Inflammatory macrophage treated with lipopolysaccharide for 4 hours (primary cell): ENCODE measurements around the gene KIF23.

Experiments
- DNase-seq: peaks from one replicate; pipeline ENCODE4 v3.0.0-alpha.2; 2020

Gene KIF23

GRCh38 chr15:69468241-69469121, 54.3 kb downstream of the KIF23 start:
- DNase-seq = no peak

GRCh38 chr15:69469467-69470201, 55.5 kb downstream of the KIF23 start:
- DNase-seq = no peak

- DNase-seq = no peak
Observed at GRCh38 chr15:69472046-69472445, 57.9 kb downstream of the KIF23 start.

GRCh38 chr15:69472562-69472961, 58.4 kb downstream of the KIF23 start:
- no peak for DNase-seq

GRCh38 chr15:69474291-69474690, 60.1 kb downstream of the KIF23 start:
- DNase-seq = no peak

GRCh38 chr15:69474846-69475455, 60.8 kb downstream of the KIF23 start:
- DNase-seq = no peak

- peak; percentile 66 for DNase-seq
Observed at GRCh38 chr15:69475769-69476358, 61.7 kb downstream of the KIF23 start.

- DNase-seq = no peak
Observed at GRCh38 chr15:69476704-69477473, 62.7 kb downstream of the KIF23 start.

- peak; percentile 42 for DNase-seq
Observed at GRCh38 chr15:69478259-69478781, 64.2 kb downstream of the KIF23 start.

GRCh38 chr15:69479081-69479480, 64.9 kb downstream of the KIF23 start:
- DNase-seq = no peak

- no peak for DNase-seq
Observed at GRCh38 chr15:69479971-69480370, 65.8 kb downstream of the KIF23 start.

- DNase-seq = no peak
Observed at GRCh38 chr15:69480932-69481331, 66.8 kb downstream of the KIF23 start.

- DNase-seq = no peak
Observed at GRCh38 chr15:69482686-69483256, 68.6 kb downstream of the KIF23 start.

- no peak for DNase-seq
Observed at GRCh38 chr15:69484837-69485236, 70.7 kb downstream of the KIF23 start.

GRCh38 chr15:69486481-69487110, 72.4 kb downstream of the KIF23 start:
- no peak for DNase-seq

GRCh38 chr15:69489073-69489571, 75.0 kb downstream of the KIF23 start:
- DNase-seq = no peak

- no peak for DNase-seq
Observed at GRCh38 chr15:69490356-69491037, 76.3 kb downstream of the KIF23 start.

GRCh38 chr15:69491038-69491505, 76.9 kb downstream of the KIF23 start:
- no peak for DNase-seq

GRCh38 chr15:69493406-69493805, 79.3 kb downstream of the KIF23 start:
- no peak for DNase-seq

- DNase-seq = no peak
Observed at GRCh38 chr15:69496001-69496400, 81.9 kb downstream of the KIF23 start.
